T-helper 1 cell treated with Interleukin-12 subunit alpha and Interleukin-12 subunit beta and Interleukin-4 antibody, amounts not matched to agents 30 ng/mL and 1 ng/mL, for 36 hours (primary cell): ENCODE results near the gene BLCAP. TPM values are rescaled to one million over a fixed set of nuclear protein-coding genes. Genes with fewer than 3 reads are reported as not detected.
"Not testable (repeated sequence)": the region's sequence is repeated elsewhere in the genome, so short reads cannot be mapped to it uniquely, and the experiment has no call there.

Experiments
- intact Hi-C: fragments of 100-400 bp; cut with micrococcal nuclease; formaldehyde crosslinking; loops from one replicate; pipeline ENCODE4 v1.15.1; 2024
- total RNA-seq: library from RNA; stranded (reverse); gene quantifications from 2 replicates; pipeline ENCODE4 v1.2.3, GENCODE V29; 2022

Gene BLCAP
- total RNA-seq, result 40.0 and 42.9 TPM in 2 replicates

- intact Hi-C loops, result loop anchor here (1.0 to 5.0 kb wide), 8 partner anchors 143 to 504 kb away; partner anchors contain the start of genes MANBAL, RBL1, RPRD1B and TTI1
Observed at GRCh38 chr20:37527638-37528445, at the start of gene BLCAP. Gene BLCAP, minus strand, starts transcription at chr20:37527876. Its CDS starts 8,702 bp downstream, at chr20:37519174.

GRCh38 chr20:37577436-37577835, 49.8 kb upstream of the BLCAP start:
- intact Hi-C loops, result not testable (repeated sequence)

- intact Hi-C loops, result no loop called here
Observed at GRCh38 chr20:37576911-37577310, 49.2 kb upstream of the BLCAP start.

- intact Hi-C loops, result no loop called here
Observed at GRCh38 chr20:37575884-37576283, 48.2 kb upstream of the BLCAP start.

- intact Hi-C loops, result no loop called here
Observed at GRCh38 chr20:37574199-37574890, 46.7 kb upstream of the BLCAP start.

- intact Hi-C loops, result no loop called here
Observed at GRCh38 chr20:37573626-37574198, 46.0 kb upstream of the BLCAP start.

- intact Hi-C loops, result no loop called here
Observed at GRCh38 chr20:37571033-37571432, 43.4 kb upstream of the BLCAP start.

- intact Hi-C loops, result no loop called here
Observed at GRCh38 chr20:37570419-37570818, 42.7 kb upstream of the BLCAP start.

- intact Hi-C loops, result loop anchor here (10.0 kb wide), 1 partner anchor 347 kb away; no protein-coding TSS in a partner anchor
Observed at GRCh38 chr20:37567671-37568588, 40.3 kb upstream of the BLCAP start.

GRCh38 chr20:37567331-37567665, 39.6 kb upstream of the BLCAP start:
- intact Hi-C loops, result loop anchor here (10.0 kb wide), 1 partner anchor 348 kb away; no protein-coding TSS in a partner anchor

GRCh38 chr20:37566590-37567330, 39.1 kb upstream of the BLCAP start:
- intact Hi-C loops, result loop anchor here (10.0 kb wide), 1 partner anchor 348 kb away; no protein-coding TSS in a partner anchor

- intact Hi-C loops, result loop anchor here (10.0 kb wide), 1 partner anchor 350 kb away; no protein-coding TSS in a partner anchor
Observed at GRCh38 chr20:37565134-37565811, 37.6 kb upstream of the BLCAP start.

- intact Hi-C loops, result loop anchor here (1.0 to 10.0 kb wide), 5 partner anchors 350 to 657 kb away; no protein-coding TSS in a partner anchor
Observed at GRCh38 chr20:37564388-37565133, 36.9 kb upstream of the BLCAP start.

GRCh38 chr20:37564016-37564387, 36.3 kb upstream of the BLCAP start:
- intact Hi-C loops, result loop anchor here (1.0 to 10.0 kb wide), 5 partner anchors 351 to 657 kb away; no protein-coding TSS in a partner anchor

GRCh38 chr20:37562695-37563480, 35.2 kb upstream of the BLCAP start:
- intact Hi-C loops, result loop anchor here (5.0 to 10.0 kb wide), 2 partner anchors 352 to 494 kb away; no protein-coding TSS in a partner anchor

GRCh38 chr20:37560629-37561028, 33.0 kb upstream of the BLCAP start:
- intact Hi-C loops, result loop anchor here (5.0 to 10.0 kb wide), 2 partner anchors 354 to 497 kb away; no protein-coding TSS in a partner anchor

- intact Hi-C loops, result loop anchor here (5.0 to 10.0 kb wide), 2 partner anchors 355 to 498 kb away; no protein-coding TSS in a partner anchor
Observed at GRCh38 chr20:37559312-37560027, 31.8 kb upstream of the BLCAP start.
